ENCODE data around the gene HGS. TPM values are rescaled to one million over a fixed set of nuclear protein-coding genes. Genes with fewer than 3 reads are reported as not detected.

The HGS gene
- total and polyA plus RNA-seq, 2 of the 8 experiments (the other 6 are each of a cell fraction or from before 2014, with no cell fraction given): 80.8 to 99.7 TPM

- H2BK5ac ChIP-seq (ENCODE audit: low read depth, low read length): peak overlapping the region; percentile 60; the same call in 1 of the 2 replicates
- peak overlapping the region; percentile 70 for H3K56ac ChIP-seq (replicated peaks; ENCODE audit: insufficient read length, low read depth, low read length)
- peak overlapping the region; percentile 76 to 89 (median 87) for H3K4me3 ChIP-seq (ENCODE audit: extremely low read depth in 1 of 4, insufficient read depth in 2 of 4, low read depth in 3 of 4, low read length in 4 of 4)
- DNase-seq (ENCODE audit: low read depth in 1 of 2, low spot score in 2 of 2): no peak
- ChIA-PET POLR2A (ENCODE audit: partially characterized antibody) (interaction anchor here (0.8 to 28.4 kb wide), 12 partner anchors 7 to 195 kb away, joined by 3 to 436 read pairs (median 6); partner anchors contain the start of genes CCDC137, MRPL12, NPLOC4 and OXLD1), CTCF (ENCODE audit: partially characterized antibody) (interaction anchor here (0.8 to 2.9 kb wide), 6 partner anchors 11 to 27 kb away, joined by 3 to 10 read pairs (median 4); no protein-coding TSS in a partner anchor)
- no peaks in the 10 kb centered on the region; a peak in 1 of 7 replicates for H3K27me3 ChIP-seq (replicated peaks in 1 of 4; ENCODE audit: control insufficient read depth in 3 of 4, extremely low read depth in 1 of 4, insufficient read depth in 3 of 4, low read length in 3 of 4)
- peak overlapping the region; percentile 77 to 84 for H3K4me2 ChIP-seq (ENCODE audit: insufficient read depth in 1 of 2, low read depth in 2 of 2, low read length in 2 of 2)
- no peak overlapping the region for H2BK15ac ChIP-seq (ENCODE audit: low read length)
- 3% methylated on average over 20 of the region's 37 CpGs; no CpG with 5 or more reads in 1 of the 2 experiments for WGBS, 2 experiments (ENCODE audit: extremely low coverage in 1 of 2, insufficient coverage in 1 of 2, insufficient read length in 1 of 2, insufficient replicate concordance in 2 of 2, low coverage in 1 of 2, low lambda C conversion rate in 2 of 2, missing lambda C conversion rate in 1 of 2)
- H4K20me1 ChIP-seq (replicated peaks in 1 of 2; ENCODE audit: control insufficient read depth in 1 of 2, insufficient read depth in 2 of 2, low read length in 2 of 2): peaks cover 0 to 23% of the 10 kb centered on the region in 2 experiments
- no peak for FAIRE-seq
- peak overlapping the region; percentile 35 to 76 (median 73) for H3K9ac ChIP-seq (replicated peaks in 1 of 4; ENCODE audit: extremely low read depth in 1 of 4, low read depth in 3 of 4, low read length in 3 of 4)
- peak overlapping the region; percentile 58 for H3K27ac ChIP-seq (ENCODE audit: low read depth, low read length)
- H4K8ac ChIP-seq (ENCODE audit: extremely low read depth, insufficient read depth, low read length): peak overlapping the region; percentile 83
- H3K9me3 ChIP-seq (ENCODE audit: insufficient read depth in 2 of 2, low read depth in 1 of 2, low read length in 1 of 2): no peaks in the 10 kb centered on the region
- H3K14ac ChIP-seq (ENCODE audit: insufficient read length): no peak overlapping the region
- no peak overlapping the region for H2BK20ac ChIP-seq (ENCODE audit: low read length)
- H2BK120ac ChIP-seq (replicated peaks; ENCODE audit: low read depth, low read length): no peak overlapping the region
- H2BK12ac ChIP-seq (ENCODE audit: low read depth, low read length): no peak overlapping the region
- H3K23ac ChIP-seq (ENCODE audit: insufficient read length): no peak overlapping the region
- H2AK5ac ChIP-seq (ENCODE audit: low read depth, low read length): no peak overlapping the region
- H2AFZ ChIP-seq (ENCODE audit: low read length): no peak overlapping the region
- TF ChIP-seq CBX5 (IDR thresholded peaks at IDR 0.05; ENCODE audit: low read depth, low read length) (no peak), BACH1 (IDR thresholded peaks at IDR 0.05; ENCODE audit: low read length) (0 out of 2 replicates have a peak, but pooled peaks have one; percentile 41), KDM5A (IDR thresholded peaks at IDR 0.05; ENCODE audit: low read length) (0 out of 2 replicates have a peak, but pooled peaks have one; percentile 42)
- H3K18ac ChIP-seq (ENCODE audit: extremely low read depth, low read length): peak overlapping the region; percentile 32; the same call in 1 of the 2 replicates
- peaks cover 15% of the 10 kb centered on the region for H3K79me1 ChIP-seq (ENCODE audit: low read depth, low read length)
- H3K4me1 ChIP-seq (replicated peaks in 1 of 4; ENCODE audit: control insufficient read depth in 3 of 4, insufficient read depth in 4 of 4, low read length in 3 of 4): peaks cover 3 to 14% (median 7%) of the 10 kb centered on the region in 4 experiments; a peak in 6 of 7 replicates
- peak overlapping the region; percentile 34 for H4K91ac ChIP-seq (replicated peaks; ENCODE audit: insufficient read length, low read length)
- H3K79me2 ChIP-seq (ENCODE audit: control insufficient read depth in 1 of 2, insufficient read depth in 2 of 2, low read length in 2 of 2): peaks cover 4 to 39% of the 10 kb centered on the region in 2 experiments; a peak in 3 of 4 replicates
- no peak overlapping the region for H3K4ac ChIP-seq (replicated peaks; ENCODE audit: insufficient read length, low read depth, low read length)
- H4K5ac ChIP-seq (ENCODE audit: insufficient read length, low read depth, low read length): peak overlapping the region; percentile 56
- peaks cover 2 to 15% (median 10%) of the 10 kb centered on the region in 4 experiments; a peak in 6 of 8 replicates for H3K36me3 ChIP-seq (ENCODE audit: control insufficient read depth in 2 of 4, insufficient read depth in 4 of 4, low read length in 3 of 4)
- H3K23me2 ChIP-seq (ENCODE audit: low read depth, low read length): peaks cover 12% of the 10 kb centered on the region
Measured at GRCh38 chr17:81683208-81683583, 615 bp upstream of the HGS start.

All from H1 (cell line).